ENCODE measurements around the gene IRX1.

IRX1 gene

DNA sequence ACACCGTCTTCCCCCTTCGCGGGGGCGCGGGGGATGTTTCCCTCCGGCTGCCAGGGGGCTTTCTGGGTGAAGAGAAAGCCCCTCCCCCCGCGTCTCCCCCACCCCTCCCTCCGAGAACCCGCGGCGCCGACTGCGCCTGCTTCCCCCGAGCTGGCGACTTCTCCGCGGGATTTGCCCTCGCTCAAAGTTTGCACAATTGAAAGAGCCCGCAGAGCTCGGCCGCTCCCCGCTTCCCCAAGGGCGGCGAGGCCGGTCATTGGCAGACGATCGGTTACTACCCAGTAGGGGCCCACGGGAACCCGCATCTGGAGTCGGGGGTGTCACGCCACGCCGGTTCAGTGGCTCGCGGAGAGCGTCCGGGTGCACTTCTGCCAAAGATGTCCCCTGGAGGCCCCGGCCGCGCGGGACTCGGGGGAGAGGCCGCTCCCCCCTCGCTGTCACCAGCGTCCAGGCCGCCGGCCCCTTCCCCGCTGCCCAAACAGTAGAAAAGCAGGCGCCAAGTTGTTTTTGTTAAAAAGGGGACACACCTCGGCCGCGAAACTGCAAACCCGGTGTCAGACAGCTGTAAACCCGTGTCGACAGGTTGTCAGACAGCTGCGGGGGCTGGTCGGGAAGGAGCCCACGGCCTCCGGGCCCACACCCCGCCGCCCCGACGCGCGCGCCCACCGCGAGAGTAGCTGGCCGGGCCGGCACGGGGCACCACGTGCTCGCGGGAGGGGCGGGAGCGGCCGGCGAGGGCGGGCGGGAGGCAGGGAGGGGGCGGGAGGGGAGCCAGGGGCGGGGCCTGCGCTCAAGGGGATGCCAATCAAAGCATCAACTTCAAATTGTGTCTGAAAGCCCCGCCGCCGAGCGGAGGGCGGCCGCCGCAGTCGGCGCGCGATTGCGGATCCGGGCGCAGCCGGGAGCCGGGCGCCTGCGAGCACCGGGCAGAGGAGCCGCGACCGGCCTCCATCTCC is at the start of gene IRX1:
Gene IRX1, plus strand, starts transcription at position 827 of the 956 bp plus-strand sequence. CDS start 274 bp downstream, outside the sequence.
- TF ChIP-seq GATA3 (IDR thresholded peaks at IDR 0.05; ENCODE audit: low read depth, low read length): no peak
- TF ChIP-seq GATA2 (IDR thresholded peaks at IDR 0.05; ENCODE audit: low read depth, low read length): no peak

DNA sequence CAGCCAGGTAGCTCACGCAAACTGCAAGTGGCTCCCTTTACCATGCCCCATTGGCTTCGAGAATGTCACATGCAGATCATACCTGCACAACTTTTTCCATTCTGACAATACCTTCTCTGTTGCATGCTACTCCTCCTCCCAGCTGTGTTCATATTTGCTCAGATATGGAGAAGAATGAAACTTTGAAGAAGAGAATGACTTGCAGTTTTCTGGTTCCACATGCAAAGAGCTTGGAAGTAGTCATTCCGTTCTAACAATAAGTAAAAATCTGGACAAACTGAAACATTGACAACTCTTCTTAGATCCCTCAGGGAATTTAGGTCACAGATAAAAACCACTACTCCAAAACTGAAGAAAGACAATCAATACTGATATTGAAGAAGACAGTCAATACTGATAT is 49.6 kb upstream of the IRX1 start:
- TF ChIP-seq GATA3 (IDR thresholded peaks at IDR 0.05; ENCODE audit: low read depth, low read length) (no peak), GATA2 (IDR thresholded peaks at IDR 0.05; ENCODE audit: low read depth, low read length) (no peak)

DNA sequence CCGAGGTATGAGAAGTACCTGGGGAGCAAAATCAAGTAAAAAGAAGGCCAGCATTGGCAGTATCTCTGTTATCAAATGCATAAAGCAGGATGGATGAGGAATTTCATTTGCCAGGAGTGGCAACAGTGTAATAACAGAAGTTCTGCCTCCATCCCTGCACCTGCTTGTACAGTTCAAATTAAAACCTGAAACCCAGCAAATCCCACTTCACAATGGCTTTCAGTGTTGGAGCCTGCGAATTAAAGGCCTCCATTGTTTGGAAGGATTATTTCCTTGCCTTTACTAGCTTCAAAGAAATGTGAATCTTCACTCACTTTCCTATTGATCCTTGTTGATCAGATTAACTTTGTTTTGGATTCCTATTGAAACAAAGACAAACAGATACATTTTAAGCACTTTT is 31.5 kb upstream of the IRX1 start:
- TF ChIP-seq GATA3 (IDR thresholded peaks at IDR 0.05; ENCODE audit: low read depth, low read length) (no peak), GATA2 (IDR thresholded peaks at IDR 0.05; ENCODE audit: low read depth, low read length) (no peak)

- TF ChIP-seq GATA3 (IDR thresholded peaks at IDR 0.05; ENCODE audit: low read depth, low read length): no peak
- TF ChIP-seq GATA2 (IDR thresholded peaks at IDR 0.05; ENCODE audit: low read depth, low read length): no peak
These were observed 30.7 kb upstream of the IRX1 start for GRCh38 chr5:3564827-3565518.

- TF ChIP-seq GATA3 (IDR thresholded peaks at IDR 0.05; ENCODE audit: low read depth, low read length): no peak
- no peak for TF ChIP-seq GATA2 (IDR thresholded peaks at IDR 0.05; ENCODE audit: low read depth, low read length)
These were observed 10.7 kb upstream of the IRX1 start for GRCh38 chr5:3584724-3585531.

DNA sequence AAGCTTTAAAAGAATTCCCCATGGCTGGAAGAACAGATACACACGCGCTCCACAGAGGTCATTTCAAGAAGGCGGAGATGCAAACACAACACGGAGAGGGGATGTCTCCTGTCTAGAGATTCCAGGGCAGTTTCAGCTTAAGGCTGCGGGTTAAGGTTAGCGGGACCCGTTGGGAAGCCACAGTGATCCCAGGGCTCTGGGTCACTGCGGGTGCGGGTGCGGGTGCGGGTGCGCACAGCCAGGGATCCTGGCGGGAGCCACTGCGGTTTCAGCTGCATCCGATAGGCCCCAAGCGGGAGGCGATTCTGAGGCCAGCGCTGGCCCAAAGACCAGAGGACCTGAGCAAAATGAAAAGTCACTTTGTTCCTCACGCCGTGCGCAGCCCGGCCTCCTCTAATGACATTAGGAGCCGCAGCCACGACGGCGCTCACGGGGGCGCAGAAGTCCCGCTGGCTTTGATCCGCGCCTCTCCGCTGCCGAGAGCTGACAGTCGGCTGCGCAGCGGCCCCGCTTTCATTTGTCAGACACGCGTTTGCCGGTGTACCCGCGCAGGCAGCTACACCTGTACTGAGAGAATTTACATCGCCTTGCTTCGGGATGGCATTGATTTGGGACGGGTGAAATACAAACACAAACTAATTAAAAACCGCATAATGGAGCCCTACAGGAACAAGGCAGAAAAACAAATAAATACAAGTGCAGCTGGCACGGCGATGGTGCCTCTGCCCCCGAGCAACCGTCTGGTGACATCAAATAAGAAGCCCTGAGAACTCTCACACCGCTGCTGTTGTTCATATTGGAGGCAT is 5.3 kb upstream of the IRX1 start:
- TF ChIP-seq GATA3 (IDR thresholded peaks at IDR 0.05; ENCODE audit: low read depth, low read length) (no peak), GATA2 (IDR thresholded peaks at IDR 0.05; ENCODE audit: low read depth, low read length) (no peak)

DNA sequence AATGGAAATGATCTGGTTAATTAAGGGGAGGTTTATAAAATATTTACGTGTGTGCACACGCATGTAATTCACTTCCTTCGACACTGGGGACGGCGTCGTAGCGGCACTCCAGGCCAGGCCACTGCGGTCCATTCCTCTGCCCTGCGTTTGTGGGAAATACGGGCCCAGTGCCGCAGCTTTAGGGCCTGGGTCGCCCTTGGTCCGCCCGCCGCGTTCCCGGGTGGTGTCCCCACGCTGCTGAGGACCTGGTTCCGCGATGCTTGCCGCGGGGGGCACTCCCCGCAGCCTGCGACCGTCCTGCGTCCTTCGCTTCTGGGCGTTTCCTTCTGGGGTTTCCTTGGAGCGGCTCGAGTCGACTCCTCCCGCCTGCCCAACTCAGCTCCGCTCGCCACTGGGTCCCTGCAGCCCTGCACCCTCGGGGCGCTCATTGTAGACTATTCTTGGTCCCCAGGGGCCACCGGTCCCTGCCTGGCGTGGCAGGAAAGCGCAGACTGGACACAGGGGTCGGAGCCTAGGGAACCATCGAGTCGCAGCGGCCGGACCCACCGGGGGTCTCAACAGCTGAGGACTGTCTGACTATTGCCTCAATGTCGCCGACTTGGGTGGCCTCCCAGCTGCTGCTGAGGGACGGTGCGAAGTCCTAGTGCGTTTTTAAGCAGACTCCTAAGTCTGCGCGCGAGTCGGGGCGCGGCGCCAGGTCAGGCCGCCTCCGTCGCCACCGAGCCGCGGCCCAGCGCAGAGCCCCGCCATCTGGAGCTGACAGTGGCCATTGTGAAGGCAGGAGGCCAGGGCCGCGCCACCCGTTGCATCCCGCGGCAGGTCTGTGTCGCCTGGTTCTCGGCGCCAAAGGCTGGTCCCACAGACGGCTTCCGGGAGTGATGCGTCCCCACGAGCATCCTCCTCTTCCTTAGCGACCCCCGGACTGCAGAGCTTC is 4.4 kb upstream of the IRX1 start:
- TF ChIP-seq GATA3 (IDR thresholded peaks at IDR 0.05; ENCODE audit: low read depth, low read length): no peak
- no peak for TF ChIP-seq GATA2 (IDR thresholded peaks at IDR 0.05; ENCODE audit: low read depth, low read length)

DNA sequence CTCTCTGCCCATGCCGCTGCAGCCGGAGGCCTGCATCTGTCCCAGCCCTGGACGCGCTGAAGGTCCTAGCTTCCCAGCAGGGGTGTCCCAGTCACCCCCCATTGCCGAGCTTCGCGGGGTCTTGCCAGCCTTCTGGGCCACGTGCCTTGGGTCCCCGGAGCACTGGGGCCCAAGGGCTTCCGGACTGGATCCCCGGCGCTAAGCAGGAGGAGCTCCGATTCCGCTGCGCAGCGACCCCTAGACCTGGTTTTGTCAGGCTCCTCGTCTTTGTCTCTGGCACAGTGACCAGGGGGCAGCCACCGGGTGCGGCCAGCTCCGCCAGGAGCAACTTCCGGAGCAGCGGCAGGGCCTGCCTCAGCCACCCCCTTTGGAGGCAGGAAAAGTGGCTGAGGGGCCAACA is 3.3 kb upstream of the IRX1 start:
- TF ChIP-seq GATA2 (IDR thresholded peaks at IDR 0.05; ENCODE audit: low read depth, low read length) (no peak), GATA3 (IDR thresholded peaks at IDR 0.05; ENCODE audit: low read depth, low read length) (no peak)

- TF ChIP-seq GATA3 (IDR thresholded peaks at IDR 0.05; ENCODE audit: low read depth, low read length) (no peak), GATA2 (IDR thresholded peaks at IDR 0.05; ENCODE audit: low read depth, low read length) (no peak)
These were observed 1.7 kb upstream of the IRX1 start for GRCh38 chr5:3593771-3594509.

- no peak for TF ChIP-seq GATA3 (IDR thresholded peaks at IDR 0.05; ENCODE audit: low read depth, low read length)
- TF ChIP-seq GATA2 (IDR thresholded peaks at IDR 0.05; ENCODE audit: low read depth, low read length): no peak
These were observed 1.1 kb upstream of the IRX1 start for GRCh38 chr5:3594510-3595005.

GRCh38 chr5:3596261-3596825 is 711 bp downstream of the IRX1 start:
- TF ChIP-seq GATA2 (IDR thresholded peaks at IDR 0.05; ENCODE audit: low read depth, low read length): no peak
- no peak for TF ChIP-seq GATA3 (IDR thresholded peaks at IDR 0.05; ENCODE audit: low read depth, low read length)

All from SH-SY5Y (cell line).